Stimulated activated CD4-positive, alpha-beta T cell treated with anti-CD3 and anti-CD28 coated beads, TNF-alpha, amount 100 ng/mL, for 1 hour (primary cell): ENCODE data around the gene IGF2BP2.
"Not testable (repeated sequence)": the region's sequence is repeated elsewhere in the genome, so short reads cannot be mapped to it uniquely, and the experiment has no call there.

Experiments used
- DNase-seq, 3 donors: peaks; one replicate each; pipeline ENCODE4 v3.0.0-alpha.2; 2020; ENCODE audit warnings: low read depth in 3 of 3, low spot score in 1 of 3

Gene IGF2BP2

GRCh38 chr3:185825006-185825638, at the start of gene IGF2BP2:
IGF2BP2 (minus strand) TSS chr3:185825042; CDS start chr3:185824960, 82 bp downstream.
- DNase-seq: peak in 1 of 3 donors; percentile 16

DNA sequence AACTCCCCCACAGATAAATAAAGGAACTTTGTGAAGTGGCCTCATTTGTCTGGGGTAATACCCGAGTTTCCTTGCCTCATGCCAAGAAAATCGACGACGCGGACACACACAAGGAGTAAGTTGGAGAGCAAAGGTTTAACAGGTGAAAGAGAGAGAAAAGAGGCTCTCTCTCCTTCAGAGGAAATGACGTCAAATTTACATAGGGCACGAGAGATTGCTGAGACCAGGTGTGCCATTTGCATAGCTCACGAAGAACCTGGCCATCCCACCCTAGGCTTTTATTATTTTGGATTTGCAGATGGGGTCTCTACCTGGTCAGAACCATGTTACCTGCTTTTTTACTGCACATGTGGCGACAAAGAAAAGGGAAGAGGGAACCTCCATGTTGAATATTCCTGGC, 49.3 kb upstream of the IGF2BP2 start:
- no peak for DNase-seq

DNA sequence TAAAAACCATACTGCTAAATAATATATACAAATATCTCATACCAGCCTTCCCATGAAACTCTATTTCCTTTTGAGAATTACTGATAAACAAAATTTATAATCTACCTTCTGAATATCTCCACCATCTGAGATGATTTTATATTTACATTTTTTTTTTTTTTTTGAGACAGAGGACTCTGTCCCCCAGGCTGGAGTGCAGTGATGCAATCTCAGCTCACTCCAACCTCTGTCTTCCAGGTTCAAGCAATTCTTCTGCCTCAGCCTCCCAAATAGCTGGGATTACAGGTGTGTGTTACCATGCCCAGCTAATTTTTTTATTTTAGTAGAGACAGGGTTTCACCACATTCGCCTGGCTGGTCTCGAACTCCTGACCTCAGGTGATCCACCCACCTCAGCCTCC, 42.8 kb upstream of the IGF2BP2 start:
- DNase-seq: no peak

GRCh38 chr3:185866995-185867394, 42.2 kb upstream of the IGF2BP2 start:
- no peak for DNase-seq

DNA sequence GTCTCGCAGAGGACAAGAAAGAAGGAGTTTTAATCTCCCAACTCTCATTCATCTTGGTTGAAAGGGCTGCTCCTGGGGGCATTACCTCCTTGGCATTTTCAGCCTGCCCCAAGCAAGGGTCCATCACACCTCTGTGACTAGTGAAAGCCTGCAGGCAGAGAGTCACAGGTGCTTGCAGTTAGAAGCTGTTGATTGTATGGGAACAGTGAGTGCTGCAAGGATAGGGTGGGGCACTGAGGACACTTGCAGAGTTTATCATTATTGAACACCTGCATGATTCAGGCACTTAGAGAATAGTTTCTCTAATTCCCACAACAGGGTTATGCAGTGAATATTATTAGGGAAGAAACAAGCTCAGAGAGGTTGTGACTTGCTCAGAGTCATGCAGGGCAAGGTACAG, 41.7 kb upstream of the IGF2BP2 start:
- DNase-seq: no peak

GRCh38 chr3:185865247-185865646, 40.4 kb upstream of the IGF2BP2 start:
- DNase-seq: no peak

GRCh38 chr3:185864767-185865166, 39.9 kb upstream of the IGF2BP2 start:
- DNase-seq: no peak

GRCh38 chr3:185862920-185863319, 38.1 kb upstream of the IGF2BP2 start:
- DNase-seq: no peak

GRCh38 chr3:185859294-185859972, 34.6 kb upstream of the IGF2BP2 start:
- no peak for DNase-seq

DNA sequence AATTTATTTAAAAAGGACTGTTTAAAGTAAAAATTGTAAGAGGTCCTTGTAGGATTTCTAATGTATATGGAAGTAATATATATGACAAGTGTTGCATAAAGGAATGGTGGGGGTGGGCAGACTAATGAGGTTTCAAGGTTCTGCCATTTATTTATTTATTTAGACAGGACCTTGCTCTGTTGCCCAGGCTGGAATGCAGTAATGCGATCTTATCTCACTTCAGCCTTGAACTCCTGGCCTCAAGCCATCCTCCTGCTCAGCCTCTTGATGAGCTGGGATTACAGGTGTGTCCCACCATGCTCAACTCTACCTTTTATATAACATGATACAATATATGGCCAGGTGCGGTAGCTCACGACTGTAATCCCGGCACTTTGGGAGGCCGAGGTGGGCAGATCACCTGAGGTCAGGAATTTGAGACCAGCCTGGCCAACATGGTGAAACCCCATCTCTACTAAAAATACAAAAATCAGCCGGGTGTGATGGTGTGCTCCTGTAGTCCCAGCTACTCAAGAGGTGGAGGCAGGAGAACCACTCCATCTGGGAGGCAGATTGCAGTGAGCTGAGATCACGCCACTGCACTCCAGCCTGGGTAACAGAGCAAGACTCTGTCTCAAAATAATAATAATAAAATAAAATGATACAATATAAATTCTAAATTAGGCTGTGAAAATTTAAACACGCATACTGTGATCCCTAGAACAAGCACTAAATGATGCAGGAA, 33.8 kb upstream of the IGF2BP2 start:
- no peak for DNase-seq

DNA sequence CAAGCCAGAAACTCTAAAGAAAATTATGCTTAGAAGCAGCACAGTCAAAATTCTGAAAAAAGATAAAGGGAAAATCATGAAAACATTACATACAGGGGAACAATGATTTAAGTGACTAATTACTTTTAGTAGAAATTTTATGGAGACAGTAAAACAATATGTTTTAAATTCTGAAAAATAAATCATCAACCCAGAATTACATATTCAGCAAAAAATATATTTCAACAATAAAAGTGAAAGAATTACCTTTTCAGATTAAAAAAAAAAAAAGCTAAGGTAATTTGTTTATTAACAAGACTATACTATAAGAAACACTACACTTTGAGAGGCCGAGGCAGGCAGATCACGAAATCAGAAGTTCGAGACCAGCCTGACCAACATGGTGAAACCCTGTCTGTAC, 32.4 kb upstream of the IGF2BP2 start:
- DNase-seq: no peak

GRCh38 chr3:185856652-185857051, 31.8 kb upstream of the IGF2BP2 start:
- no peak for DNase-seq

- DNase-seq: not testable (repeated sequence)
These were observed 28.9 kb upstream of the IGF2BP2 start for GRCh38 chr3:185853771-185854170.

DNA sequence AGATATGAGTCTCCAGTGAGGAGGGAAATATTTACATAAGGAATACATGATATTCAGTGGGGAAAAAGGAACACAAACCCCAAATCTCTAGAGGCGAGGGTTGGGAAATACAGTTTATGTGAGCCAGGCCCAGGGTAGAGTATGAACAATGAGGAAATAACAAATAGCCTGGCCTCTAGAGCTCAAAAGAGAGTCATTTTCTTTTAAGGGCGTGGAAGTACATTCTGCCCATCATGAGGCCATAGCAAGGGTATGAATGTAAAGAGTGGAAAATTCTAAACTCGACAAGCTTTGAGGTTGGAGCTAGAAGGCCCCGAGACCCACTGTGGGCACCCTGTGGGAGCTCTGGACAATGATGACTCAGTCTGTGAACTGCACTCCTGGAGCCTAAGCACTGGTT, 27.8 kb upstream of the IGF2BP2 start:
- no peak for DNase-seq

DNA sequence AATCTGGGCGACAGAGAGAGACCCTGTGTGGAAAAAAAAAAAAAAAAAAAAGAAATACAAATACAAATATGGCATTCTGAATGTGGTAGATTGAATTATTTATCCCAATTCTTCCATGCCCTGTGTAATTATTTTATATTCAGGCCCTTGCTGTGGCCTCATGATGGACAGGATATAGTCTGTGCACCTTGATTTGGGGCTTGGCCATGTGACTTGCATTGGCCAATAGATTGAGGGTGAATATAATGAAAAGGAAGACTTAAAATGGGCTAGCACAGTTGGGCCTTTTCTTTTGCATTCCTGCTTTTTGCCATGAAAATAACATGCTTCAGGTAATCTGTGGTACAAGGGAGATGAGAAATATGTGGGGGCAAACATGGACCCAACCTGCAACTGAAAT, 27.1 kb upstream of the IGF2BP2 start:
- no peak for DNase-seq

DNA sequence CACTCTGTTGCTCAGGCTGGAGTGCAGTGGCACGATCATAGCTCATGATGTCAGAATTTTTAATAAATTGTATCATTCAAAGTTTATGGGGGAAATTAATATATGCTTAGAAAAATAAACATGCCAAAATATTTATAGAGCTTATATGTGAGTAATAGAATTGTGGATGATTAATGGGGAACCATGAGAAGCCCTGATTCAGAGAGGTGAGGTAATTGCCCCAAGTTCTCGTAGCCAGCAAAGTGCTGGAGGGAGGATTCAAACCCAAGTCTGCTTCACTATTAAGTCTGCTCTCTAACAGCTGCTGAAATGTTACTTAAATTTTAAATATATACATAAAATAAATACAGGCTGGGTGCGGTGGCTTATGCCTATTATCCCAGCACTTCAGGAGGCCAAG, 26.2 kb upstream of the IGF2BP2 start:
- no peak for DNase-seq

DNA sequence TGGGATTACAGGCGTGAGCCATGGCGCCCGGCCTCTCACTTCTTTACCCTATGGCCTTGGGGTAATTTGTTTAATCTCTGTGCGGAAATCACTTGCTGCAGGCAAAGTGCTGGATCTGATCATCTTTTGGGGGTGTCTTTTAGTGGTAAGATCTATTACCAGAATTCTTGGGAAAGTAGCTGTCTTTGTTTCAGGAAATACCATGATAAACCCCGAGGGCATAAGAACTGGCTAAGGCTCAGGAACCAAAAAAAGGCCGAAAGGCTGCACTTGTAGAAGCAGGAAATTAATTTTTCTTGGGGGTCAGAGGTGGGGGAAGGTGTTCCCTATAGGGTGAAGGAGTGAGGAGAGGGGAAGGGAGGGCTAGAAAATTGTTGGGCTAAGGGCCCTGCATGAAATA, 22.7 kb upstream of the IGF2BP2 start:
- DNase-seq: no peak

DNA sequence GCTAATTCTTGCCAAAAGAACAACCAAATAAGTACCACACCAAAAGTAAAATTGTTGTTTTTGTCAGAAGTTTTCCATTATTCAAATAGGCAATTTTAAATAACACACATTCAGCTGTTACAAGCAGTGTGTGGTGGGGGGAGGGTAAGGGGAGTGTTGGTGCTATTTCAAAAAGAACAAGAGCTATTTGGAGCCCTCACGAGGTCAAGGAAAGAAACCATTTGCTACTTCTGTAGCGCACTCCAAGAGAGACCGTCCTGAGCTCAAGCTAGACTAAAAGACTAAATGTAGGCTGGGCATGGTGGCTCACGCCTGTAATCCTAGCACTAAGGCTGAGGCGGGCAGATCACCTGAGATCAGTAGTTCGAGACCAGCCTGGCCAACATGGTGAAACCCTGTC, 21.2 kb upstream of the IGF2BP2 start:
- no peak for DNase-seq

DNA sequence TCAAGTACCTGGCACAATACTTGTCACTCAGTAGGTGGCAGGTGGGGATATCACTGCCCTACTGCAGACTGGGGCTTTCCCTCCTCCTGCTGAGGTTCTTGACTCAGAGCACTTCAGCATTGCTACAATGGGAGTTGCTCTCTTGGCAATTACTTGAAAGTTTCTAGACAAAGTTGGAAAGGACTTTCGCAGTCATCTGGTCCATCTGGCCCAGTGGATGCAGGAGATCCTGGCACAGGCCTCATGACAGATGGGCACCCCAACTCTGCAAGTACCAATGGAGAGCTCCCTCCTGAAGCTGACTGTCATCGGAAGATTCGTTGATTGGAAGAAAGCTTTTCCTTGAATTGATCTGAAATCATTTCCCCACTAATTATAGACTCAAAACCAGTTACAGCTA, 19.2 kb upstream of the IGF2BP2 start:
- DNase-seq: no peak

DNA sequence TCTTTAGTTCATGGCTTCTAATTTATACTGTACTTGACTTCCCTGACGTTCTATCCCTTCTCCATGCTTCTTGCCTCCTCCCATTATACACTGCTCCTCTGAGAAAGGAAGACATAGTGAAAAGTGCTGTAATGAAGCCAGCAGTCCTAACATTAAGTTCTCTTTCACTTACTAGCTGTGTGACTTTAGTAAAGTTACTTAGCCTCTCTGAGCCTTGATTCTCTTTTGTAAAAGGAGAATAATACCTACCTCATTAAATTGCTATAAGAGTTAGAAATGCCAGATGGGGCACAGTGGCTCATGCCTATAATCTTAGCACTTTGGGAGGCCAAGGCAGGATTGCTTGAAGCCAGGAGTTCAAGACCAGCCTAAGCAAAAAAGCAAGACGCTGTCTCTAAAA, 18.8 kb upstream of the IGF2BP2 start:
- no peak for DNase-seq

GRCh38 chr3:185843126-185843525, 18.3 kb upstream of the IGF2BP2 start:
- no peak for DNase-seq

DNA sequence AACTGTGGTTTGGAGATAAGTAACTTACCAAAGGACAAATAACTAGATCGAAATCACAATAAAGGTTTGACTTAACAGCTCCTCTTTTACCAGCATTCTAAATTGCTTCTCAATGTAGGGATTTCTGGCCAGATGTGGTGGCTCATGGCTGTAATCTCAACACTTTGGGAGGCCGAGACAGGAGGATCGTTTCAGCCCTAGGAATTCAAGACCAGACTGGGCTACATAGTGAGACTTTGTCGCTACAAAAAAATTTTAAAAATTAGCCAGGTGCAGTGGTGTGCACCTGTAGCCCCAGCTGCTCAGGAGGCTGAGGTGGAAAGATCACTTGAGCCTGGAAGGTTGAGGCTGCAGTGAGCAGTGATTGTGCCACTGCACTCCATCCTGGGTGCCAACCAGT, 17.4 kb upstream of the IGF2BP2 start:
- DNase-seq: no peak
